NCI-H1436 (cell line): ENCODE results near the gene SP100.
"Not testable (repeated sequence)": the region's sequence is repeated elsewhere in the genome, so short reads cannot be mapped to it uniquely, and the experiment has no call there.

Source experiments
- DNase-seq: peaks from one replicate; lab custom pipeline; 2025; lab: John Stamatoyannopoulos, UW

The SP100 gene

GRCh38 chr2:230419181-230419580, 3.2 kb downstream of the SP100 start:
- no peak for DNase-seq

GRCh38 chr2:230422149-230422548, 6.1 kb downstream of the SP100 start:
- DNase-seq: no peak

- DNase-seq: no peak
Measured at GRCh38 chr2:230423851-230424458, 8.0 kb downstream of the SP100 start.

GRCh38 chr2:230425377-230425776, 9.4 kb downstream of the SP100 start:
- no peak for DNase-seq

GRCh38 chr2:230429513-230429912, 13.5 kb downstream of the SP100 start:
- no peak for DNase-seq

GRCh38 chr2:230430957-230431910, 15.2 kb downstream of the SP100 start:
- DNase-seq: no peak

- no peak for DNase-seq
Measured at GRCh38 chr2:230434677-230435324, 18.8 kb downstream of the SP100 start.

DNA sequence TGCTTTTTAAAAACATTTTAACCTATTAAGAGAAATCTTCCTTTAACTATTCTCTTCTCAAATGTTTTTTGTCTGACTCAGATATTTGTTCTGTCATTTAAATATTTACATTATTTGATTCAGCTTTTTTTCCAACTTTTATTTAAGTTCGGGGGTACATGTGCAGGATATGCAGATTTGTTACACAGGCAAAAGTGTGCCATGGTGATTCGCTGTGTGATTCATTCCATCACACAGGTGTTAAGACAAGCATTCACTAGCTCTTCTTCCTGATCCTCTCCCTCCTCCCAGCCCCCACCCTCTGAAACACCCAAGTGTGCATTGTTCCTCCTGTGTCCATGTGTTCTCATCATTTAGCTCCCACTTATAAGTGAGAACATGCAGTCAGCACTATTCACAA, 19.4 kb downstream of the SP100 start:
- no peak for DNase-seq

DNA sequence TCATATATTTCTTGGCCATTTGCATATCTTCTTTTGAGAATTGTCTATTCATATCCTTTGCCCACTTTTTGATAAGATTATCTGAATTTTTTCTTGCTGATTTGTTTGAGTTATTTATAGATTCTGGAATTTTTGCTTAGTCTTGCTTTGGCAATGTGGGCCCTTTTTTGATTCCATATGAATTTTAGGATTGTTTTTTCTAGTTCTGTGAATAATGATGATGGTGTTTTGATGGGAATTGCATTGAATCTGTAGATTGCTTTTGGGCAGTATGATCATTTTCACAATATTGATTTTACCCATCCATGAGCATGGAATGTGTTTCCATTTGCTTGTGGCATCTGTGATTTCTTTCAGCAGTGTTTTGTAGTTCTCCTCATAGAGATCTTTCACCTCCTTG, 23.1 kb downstream of the SP100 start:
- not testable (repeated sequence) for DNase-seq

- DNase-seq: no peak
Measured at GRCh38 chr2:230439590-230439989, 23.6 kb downstream of the SP100 start.

DNA sequence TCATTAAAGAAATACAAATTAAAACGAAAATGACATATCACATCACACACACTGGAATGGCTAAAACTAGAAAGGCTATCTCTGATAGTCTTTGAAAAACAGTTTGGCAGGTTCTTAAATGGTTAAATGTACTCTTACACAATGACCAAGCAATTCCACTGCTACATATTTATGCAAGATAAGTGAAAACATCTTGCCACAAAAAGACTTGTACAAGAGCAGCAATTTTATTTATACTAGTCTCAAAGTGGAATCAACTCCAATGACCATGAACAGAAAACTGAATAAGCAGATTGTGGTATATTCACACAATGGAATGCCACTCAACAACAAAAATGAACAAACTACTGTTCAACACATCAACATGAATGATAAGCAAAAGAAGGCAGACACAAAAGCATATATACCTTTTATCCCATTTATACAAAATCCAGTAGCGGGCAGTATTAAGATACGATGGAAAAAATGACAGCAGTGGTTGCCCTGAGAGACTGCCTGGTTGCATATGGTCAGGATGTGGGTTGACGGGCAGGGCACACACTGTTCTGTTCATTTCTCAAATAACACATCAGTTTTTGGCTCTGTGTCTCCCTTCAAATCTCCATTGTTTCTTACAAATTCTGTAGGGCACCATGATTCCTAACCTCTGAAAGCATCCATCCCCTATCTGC, 25.4 kb downstream of the SP100 start:
- DNase-seq: no peak

GRCh38 chr2:230443541-230443940, 27.5 kb downstream of the SP100 start:
- DNase-seq: no peak

- DNase-seq: no peak
Measured at GRCh38 chr2:230444832-230445231, 28.8 kb downstream of the SP100 start.

GRCh38 chr2:230447036-230447435, 31.0 kb downstream of the SP100 start:
- no peak for DNase-seq

GRCh38 chr2:230447455-230448451, 31.8 kb downstream of the SP100 start:
- no peak for DNase-seq

GRCh38 chr2:230449901-230450467, 34.0 kb downstream of the SP100 start:
- no peak for DNase-seq

- DNase-seq: no peak
Measured at GRCh38 chr2:230453006-230453405, 37.0 kb downstream of the SP100 start.

- no peak for DNase-seq
Measured at GRCh38 chr2:230455005-230455684, 39.1 kb downstream of the SP100 start.

DNA sequence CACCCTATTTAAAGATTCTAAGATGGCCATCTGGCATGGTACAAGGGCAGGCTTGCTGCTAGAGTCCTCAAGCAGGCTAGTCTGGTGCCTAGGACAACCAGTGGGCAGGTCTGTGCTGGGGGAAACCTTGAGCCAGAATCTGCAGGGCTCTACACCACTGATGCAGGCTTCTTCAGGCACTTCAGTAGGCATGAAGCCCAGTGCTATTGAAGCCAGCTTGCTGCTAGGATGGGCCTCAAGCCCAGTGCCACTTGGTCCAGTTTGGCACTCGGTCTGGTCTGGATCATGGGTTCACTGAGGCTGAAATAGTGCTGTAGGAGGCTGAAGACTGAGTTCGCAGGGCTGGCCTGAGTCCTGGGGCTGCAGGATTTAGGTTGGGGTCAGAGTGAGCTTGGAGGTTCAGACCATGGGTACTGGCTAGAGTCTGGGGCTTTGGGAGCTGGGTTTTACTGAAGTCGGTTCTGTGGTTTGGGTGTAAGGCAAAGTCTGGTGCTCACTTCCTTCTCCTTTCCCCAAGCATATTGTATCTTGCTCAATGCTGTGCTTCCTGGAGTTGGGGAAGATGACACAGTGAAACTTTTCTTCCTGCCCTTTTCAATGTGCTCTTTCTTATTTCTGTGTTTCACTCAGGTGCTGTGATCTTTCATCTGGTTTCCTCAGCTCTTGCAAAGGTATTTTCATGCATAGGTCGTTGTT, 41.2 kb downstream of the SP100 start:
- no peak for DNase-seq

DNA sequence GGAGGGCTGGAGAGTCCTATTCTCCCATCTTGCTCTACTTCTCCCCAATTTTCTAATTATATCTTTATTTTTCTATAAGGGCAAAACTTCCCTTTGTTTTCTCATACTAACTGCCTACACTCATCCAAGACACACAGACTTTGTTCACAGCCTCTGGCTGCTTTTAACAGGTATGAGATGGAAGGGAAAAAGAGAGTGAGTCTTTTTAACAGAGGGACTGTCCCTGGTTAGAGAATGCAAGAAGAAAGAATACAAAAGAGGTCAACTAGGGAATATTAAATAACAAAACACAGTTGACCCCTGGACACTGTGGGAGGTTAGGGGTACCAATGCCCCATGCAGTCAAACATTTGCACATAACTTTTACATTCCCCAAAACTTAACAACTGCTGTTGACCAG, 41.8 kb downstream of the SP100 start:
- DNase-seq: no peak
